SJSA1 (cell line): ENCODE measurements around the gene NECTIN2. TPM values are rescaled to one million over a fixed set of nuclear protein-coding genes. Genes with fewer than 3 reads are reported as not detected.

ENCODE experiments used
- DNase-seq, 2 experiments: peaks; one replicate each; pipeline ENCODE4 v3.0.0-alpha.2; 2015 to 2020; ENCODE audit warnings: low spot score in 2 of 2, low read depth in 1 of 2
- H3K27ac ChIP-seq: fragments of 250-450 bp; sonication (Bioruptor Pico); 2 replicates; pipeline ENCODE4 v1.5.1; 2020; ENCODE audit warnings: mild to moderate bottlenecking, moderate library complexity
- H3K27me3 ChIP-seq: fragments of 250-450 bp; sonication (Bioruptor Pico); replicated peaks from 2 replicates; pipeline ENCODE4 v1.5.1; 2020; ENCODE audit warnings: mild to moderate bottlenecking, moderate library complexity
- H3K36me3 ChIP-seq: fragments of 250-450 bp; sonication (Bioruptor Pico); 2 replicates; pipeline ENCODE4 v1.5.1; 2020; ENCODE audit warnings: mild to moderate bottlenecking
- H3K4me1 ChIP-seq: fragments of 250-450 bp; sonication (Bioruptor Pico); replicated peaks from 2 replicates; pipeline ENCODE4 v1.6.1; 2021; ENCODE audit warnings: mild to moderate bottlenecking
- H3K4me3 ChIP-seq: fragments of 250-450 bp; sonication (Bioruptor Pico); 2 replicates; pipeline ENCODE4 v1.5.1; 2020; ENCODE audit warnings: mild to moderate bottlenecking
- H3K9me3 ChIP-seq: fragments of 250-450 bp; sonication (Bioruptor Pico); replicated peaks from 2 replicates; pipeline ENCODE4 v1.5.1; 2020; ENCODE audit warnings: mild to moderate bottlenecking
- total RNA-seq: library from RNA; depleted of rRNA; stranded (reverse); fragments of >200 nt; shearing (Covaris generic); gene quantifications from 2 replicates; pipeline ENCODE4 v1.2.3, GENCODE V29; 2014

NECTIN2 gene
- total RNA-seq, 1 experiment from 2014 or later, result 246 TPM

DNA sequence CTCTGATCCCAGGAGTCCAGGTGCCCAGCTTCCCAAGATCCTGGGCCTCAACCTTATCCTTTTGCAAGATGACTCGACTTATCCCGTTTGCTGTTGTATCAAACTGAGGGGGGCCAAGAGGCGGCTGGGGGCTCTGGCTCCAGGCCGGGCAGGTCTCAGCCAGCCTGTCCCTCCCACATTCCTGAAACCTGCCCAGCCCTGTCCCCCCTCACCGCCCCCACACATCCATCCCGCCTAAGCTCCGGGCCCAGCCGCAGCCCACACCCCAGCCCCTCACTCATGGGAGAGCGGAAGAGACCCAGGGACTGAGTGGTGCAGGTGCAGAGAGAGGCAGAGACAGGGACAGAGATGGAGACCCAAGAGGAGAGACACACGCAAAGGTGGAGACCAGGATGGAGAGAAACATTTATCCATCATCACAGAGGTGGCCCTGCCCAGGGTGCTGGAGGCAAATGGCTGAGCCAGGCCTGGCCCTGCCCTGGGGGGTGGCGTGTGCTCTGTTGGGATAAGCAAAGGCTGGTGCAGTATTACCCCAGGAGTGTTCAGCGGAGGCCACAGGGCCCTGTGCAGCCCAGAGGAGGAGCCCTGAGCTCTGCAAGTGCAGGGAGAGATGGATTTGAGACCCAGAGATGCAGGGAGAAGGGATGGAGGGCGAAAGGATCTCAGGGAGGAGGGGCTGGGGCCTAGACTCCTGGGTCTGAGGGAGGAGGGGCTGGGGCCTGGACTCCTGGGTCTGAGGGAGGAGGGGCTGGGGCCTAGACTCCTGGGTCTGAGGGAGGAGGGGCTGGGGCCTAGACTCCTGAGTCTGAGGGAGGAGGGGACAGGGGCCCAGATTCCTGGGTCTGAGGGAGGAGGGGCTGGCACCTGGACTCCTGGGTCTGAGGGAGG is 35.6 kb upstream of the NECTIN2 start:
- no peaks in the 10 kb centered on the region for H3K27me3 ChIP-seq
- H3K4me1 ChIP-seq, result peaks cover 34% of the 10 kb centered on the region
- no peak for DNase-seq
- H3K4me3 ChIP-seq, result no peak overlapping the region; the same call in 1 of the 2 replicates
- H3K36me3 ChIP-seq, result peaks cover 49% of the 10 kb centered on the region
- H3K9me3 ChIP-seq, result no peaks in the 10 kb centered on the region
- H3K27ac ChIP-seq, result no peak overlapping the region

- H3K9me3 ChIP-seq, result no peaks in the 10 kb centered on the region
- H3K4me1 ChIP-seq, result peaks cover 34% of the 10 kb centered on the region
- H3K4me3 ChIP-seq, result no peak overlapping the region
- DNase-seq, result no peak
- no peaks in the 10 kb centered on the region for H3K27me3 ChIP-seq
- peaks cover 55% of the 10 kb centered on the region for H3K36me3 ChIP-seq
- H3K27ac ChIP-seq, result no peak overlapping the region
Measured at GRCh38 chr19:44811122-44811419, 35.0 kb upstream of the NECTIN2 start.

- Histone ChIP-seq H3K27me3 (no peaks in the 10 kb centered on the region), H3K4me3 (no peak overlapping the region)
Measured at GRCh38 chr19:44812142-44812718, 33.9 kb upstream of the NECTIN2 start.

DNA sequence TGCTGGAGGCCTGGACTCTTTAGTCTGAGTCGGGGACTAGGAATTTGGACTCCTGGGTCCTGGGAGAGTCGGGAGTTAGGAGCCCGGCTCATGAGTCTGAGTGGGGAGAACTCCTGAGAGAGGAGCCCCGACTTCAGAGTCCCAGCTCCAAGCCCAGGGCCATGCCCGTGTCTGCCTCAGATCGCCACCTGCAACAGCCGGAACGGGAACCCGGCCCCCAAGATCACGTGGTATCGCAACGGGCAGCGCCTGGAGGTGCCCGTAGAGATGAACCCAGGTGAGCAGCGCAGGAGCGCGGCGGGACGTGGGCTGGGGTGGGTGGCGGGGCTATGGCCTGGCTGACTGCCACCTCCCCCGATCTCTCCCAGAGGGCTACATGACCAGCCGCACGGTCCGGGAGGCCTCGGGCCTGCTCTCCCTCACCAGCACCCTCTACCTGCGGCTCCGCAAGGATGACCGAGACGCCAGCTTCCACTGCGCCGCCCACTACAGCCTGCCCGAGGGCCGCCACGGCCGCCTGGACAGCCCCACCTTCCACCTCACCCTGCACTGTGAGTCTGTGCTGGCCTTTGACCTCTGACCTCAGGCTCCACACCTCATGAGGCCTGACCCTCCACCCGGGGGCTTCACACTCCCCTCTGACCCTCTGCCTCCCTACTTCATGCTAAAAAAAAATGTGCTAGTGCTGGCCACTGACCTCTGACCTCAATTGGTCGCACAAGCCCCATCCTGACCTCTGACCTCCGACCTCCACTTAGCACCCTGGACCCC is 32.8 kb upstream of the NECTIN2 start:
- Histone ChIP-seq H3K4me1 (peaks cover 19% of the 10 kb centered on the region), H3K9me3 (no peaks in the 10 kb centered on the region), H3K4me3 (no peak overlapping the region), H3K27me3 (no peaks in the 10 kb centered on the region), H3K27ac (no peak overlapping the region), H3K36me3 (peaks cover 62% of the 10 kb centered on the region)
- DNase-seq, result no peak

More at GRCh38 chr19:44812142-44812718, 33.9 kb upstream of the NECTIN2 start:
- Histone ChIP-seq H3K9me3 (no peaks in the 10 kb centered on the region), H3K27ac (no peak overlapping the region), H3K4me1 (peaks cover 29% of the 10 kb centered on the region), H3K36me3 (peaks cover 59% of the 10 kb centered on the region)
- DNase-seq, result no peak

- H3K4me3 ChIP-seq, result no peak overlapping the region
- no peaks in the 10 kb centered on the region for H3K27me3 ChIP-seq
- H3K4me1 ChIP-seq, result peaks cover 13% of the 10 kb centered on the region
- no peak overlapping the region for H3K27ac ChIP-seq
- no peak for DNase-seq
- peaks cover 66% of the 10 kb centered on the region for H3K36me3 ChIP-seq
- H3K9me3 ChIP-seq, result no peaks in the 10 kb centered on the region
Measured at GRCh38 chr19:44813841-44814470, 32.1 kb upstream of the NECTIN2 start.

GRCh38 chr19:44814517-44814916 is 31.6 kb upstream of the NECTIN2 start:
- Histone ChIP-seq H3K9me3 (no peaks in the 10 kb centered on the region), H3K27ac (no peak overlapping the region), H3K4me3 (no peak overlapping the region), H3K36me3 (peaks cover 69% of the 10 kb centered on the region), H3K27me3 (no peaks in the 10 kb centered on the region), H3K4me1 (peaks cover 8% of the 10 kb centered on the region)
- DNase-seq, result no peak

GRCh38 chr19:44816301-44816700 is 29.8 kb upstream of the NECTIN2 start:
- Histone ChIP-seq H3K27me3 (no peaks in the 10 kb centered on the region), H3K36me3 (peaks cover 63% of the 10 kb centered on the region), H3K4me3 (no peak overlapping the region), H3K9me3 (no peaks in the 10 kb centered on the region), H3K4me1 (no peaks in the 10 kb centered on the region), H3K27ac (no peak overlapping the region)
- DNase-seq, result no peak

DNA sequence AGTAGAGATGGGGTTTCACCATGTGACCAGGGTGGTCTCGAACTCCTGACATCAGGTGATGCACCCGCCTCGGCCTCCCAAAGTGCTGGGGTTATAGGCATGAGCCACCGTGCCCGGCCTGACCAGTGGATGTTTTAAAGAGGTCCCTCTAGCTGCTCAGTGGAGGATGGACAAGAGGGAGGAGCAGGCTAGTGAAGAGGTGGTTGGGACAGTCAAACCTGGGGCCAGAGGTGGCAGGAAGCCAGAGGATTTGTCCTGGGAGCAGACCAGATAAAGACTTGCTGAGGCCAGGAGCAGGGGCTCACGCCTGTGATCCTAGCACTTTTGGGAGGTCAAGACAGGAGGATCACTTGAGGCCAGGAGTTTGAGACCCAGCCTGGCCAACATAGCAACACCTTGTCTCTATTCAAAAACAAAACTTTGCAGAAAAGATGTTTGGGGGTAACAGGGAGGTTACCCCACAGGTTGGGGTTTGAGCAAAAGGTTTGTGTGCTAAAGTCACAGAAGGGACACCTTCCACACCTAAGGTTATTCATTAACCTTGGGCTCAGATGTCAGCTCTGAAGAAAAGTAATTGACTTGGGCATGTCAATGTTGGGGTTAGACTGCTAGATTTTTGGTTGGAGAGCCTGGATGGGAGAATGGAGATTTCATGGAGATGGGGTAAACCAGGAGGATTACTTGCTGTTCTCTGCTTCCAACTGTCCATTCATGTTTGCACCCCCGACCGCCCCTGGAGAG is 28.2 kb upstream of the NECTIN2 start:
- no peak for DNase-seq
- H3K4me1 ChIP-seq, result peaks cover 12% of the 10 kb centered on the region
- no peaks in the 10 kb centered on the region for H3K27me3 ChIP-seq
- peaks cover 53% of the 10 kb centered on the region for H3K36me3 ChIP-seq
- no peak overlapping the region for H3K27ac ChIP-seq
- no peaks in the 10 kb centered on the region for H3K9me3 ChIP-seq
- no peak overlapping the region for H3K4me3 ChIP-seq

- Histone ChIP-seq H3K27me3 (no peaks in the 10 kb centered on the region), H3K36me3 (peaks cover 46% of the 10 kb centered on the region), H3K4me1 (peaks cover 16% of the 10 kb centered on the region), H3K9me3 (no peaks in the 10 kb centered on the region), H3K27ac (no peak overlapping the region), H3K4me3 (no peak overlapping the region)
- DNase-seq, result no peak
Measured at GRCh38 chr19:44818466-44819031, 27.5 kb upstream of the NECTIN2 start.

GRCh38 chr19:44819246-44819832 is 26.8 kb upstream of the NECTIN2 start:
- Histone ChIP-seq H3K27ac (no peak overlapping the region), H3K9me3 (no peaks in the 10 kb centered on the region), H3K4me3 (no peak overlapping the region), H3K4me1 (peaks cover 21% of the 10 kb centered on the region), H3K27me3 (no peaks in the 10 kb centered on the region), H3K36me3 (peaks cover 38% of the 10 kb centered on the region)
- no peak for DNase-seq

DNA sequence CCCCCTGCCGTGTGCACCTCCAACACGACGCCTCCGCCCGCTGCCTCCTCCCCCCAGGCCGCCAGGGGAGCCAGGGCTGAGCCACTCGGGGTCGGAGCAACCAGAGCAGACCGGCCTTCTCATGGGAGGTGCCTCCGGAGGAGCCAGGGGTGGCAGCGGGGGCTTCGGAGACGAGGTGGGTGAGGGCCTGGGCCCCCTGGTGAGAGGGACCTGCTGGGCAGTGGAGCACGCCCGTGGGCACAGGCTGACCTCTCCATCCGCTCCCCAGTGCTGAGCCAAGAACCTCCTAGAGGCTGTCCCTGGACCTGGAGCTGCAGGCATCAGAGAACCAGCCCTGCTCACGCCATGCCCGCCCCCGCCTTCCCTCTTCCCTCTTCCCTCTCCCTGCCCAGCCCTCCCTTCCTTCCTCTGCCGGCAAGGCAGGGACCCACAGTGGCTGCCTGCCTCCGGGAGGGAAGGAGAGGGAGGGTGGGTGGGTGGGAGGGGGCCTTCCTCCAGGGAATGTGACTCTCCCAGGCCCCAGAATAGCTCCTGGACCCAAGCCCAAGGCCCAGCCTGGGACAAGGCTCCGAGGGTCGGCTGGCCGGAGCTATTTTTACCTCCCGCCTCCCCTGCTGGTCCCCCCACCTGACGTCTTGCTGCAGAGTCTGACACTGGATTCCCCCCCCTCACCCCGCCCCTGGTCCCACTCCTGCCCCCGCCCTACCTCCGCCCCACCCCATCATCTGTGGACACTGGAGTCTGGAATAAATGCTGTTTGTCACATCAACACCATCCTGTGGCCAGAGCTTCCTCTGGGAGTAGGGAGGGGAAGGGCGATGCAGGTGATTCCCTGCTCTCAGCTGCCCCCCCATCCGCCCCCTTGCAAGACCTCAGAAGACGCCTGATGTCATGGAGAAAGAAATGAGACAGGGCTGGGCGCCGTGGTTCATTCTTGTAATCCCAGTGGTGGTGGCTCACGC is 25.2 kb upstream of the NECTIN2 start:
- H3K36me3 ChIP-seq, result peaks cover 22% of the 10 kb centered on the region
- H3K4me1 ChIP-seq, result peaks cover 24% of the 10 kb centered on the region
- H3K4me3 ChIP-seq, result no peak overlapping the region
- H3K9me3 ChIP-seq, result no peaks in the 10 kb centered on the region
- H3K27me3 ChIP-seq, result no peaks in the 10 kb centered on the region
- no peak for DNase-seq
- no peak overlapping the region for H3K27ac ChIP-seq

GRCh38 chr19:44822177-44822576 is 23.9 kb upstream of the NECTIN2 start:
- Histone ChIP-seq H3K36me3 (peaks cover 17% of the 10 kb centered on the region), H3K4me3 (no peak overlapping the region), H3K4me1 (peaks cover 24% of the 10 kb centered on the region), H3K27ac (no peak overlapping the region), H3K9me3 (no peaks in the 10 kb centered on the region), H3K27me3 (no peaks in the 10 kb centered on the region)
- DNase-seq, result no peak
